Measurements from ENCODE around the gene PRKCD.

GRCh38 chr3:53161450-53161819 lies 426 bp downstream of the PRKCD start:
- TF ChIP-seq CTCF (IDR thresholded peaks at IDR 0.05) (no peak), ZFX (IDR thresholded peaks at IDR 0.05; ENCODE audit: borderline replicate concordance) (no peak)
